Hepatocyte (in vitro differentiated cells): ENCODE data around the gene PTPRM. TPM values are rescaled to one million over a fixed set of nuclear protein-coding genes. Genes with fewer than 3 reads are reported as not detected.

Source experiments
- DNase-seq: peaks from one replicate; pipeline ENCODE4 v3.0.0-alpha.2; 2016; ENCODE audit warnings: low spot score
- H2AFZ ChIP-seq: fragments of 200-600 bp; sonication (generic); 2 replicates; pipeline ENCODE4 v1.6.0; 2016; ENCODE audit warnings: antibody characterized with exemption, mild to moderate bottlenecking
- H3K27ac ChIP-seq: fragments of 200-600 bp; sonication (generic); 2 replicates; pipeline ENCODE4 v1.5.1; 2016; ENCODE audit warnings: mild to moderate bottlenecking
- H3K27me3 ChIP-seq: fragments of 200-600 bp; sonication (generic); 2 replicates; pipeline ENCODE4 v1.6.1; 2016
- H3K36me3 ChIP-seq: fragments of 200-600 bp; sonication (generic); replicated peaks from 2 replicates; pipeline ENCODE4 v1.5.1; 2016; ENCODE audit warnings: low read depth; ENCODE audit not compliant: insufficient read depth
- H3K4me1 ChIP-seq: fragments of 200-600 bp; sonication (generic); 2 replicates; pipeline ENCODE4 v1.5.1; 2016; ENCODE audit warnings: mild to moderate bottlenecking, moderate library complexity; ENCODE audit not compliant: insufficient read depth
- H3K4me2 ChIP-seq: fragments of 200-600 bp; sonication (generic); 2 replicates; pipeline ENCODE4 v1.6.0; 2016
- H3K4me3 ChIP-seq: fragments of 200-600 bp; sonication (generic); 2 replicates; pipeline ENCODE4 v1.5.1; 2016; ENCODE audit warnings: mild to moderate bottlenecking
- H3K79me2 ChIP-seq: fragments of 200-600 bp; sonication (generic); 2 replicates; pipeline ENCODE4 v1.6.0; 2017; ENCODE audit warnings: mild to moderate bottlenecking
- H3K9me2 ChIP-seq: fragments of 200-600 bp; sonication (generic); replicated peaks from 2 replicates; pipeline ENCODE4 v1.6.0; 2017; ENCODE audit warnings: mild to moderate bottlenecking; ENCODE audit not compliant: insufficient read depth
- H3K9me3 ChIP-seq: fragments of 200-600 bp; sonication (generic); 2 replicates; pipeline ENCODE4 v1.5.1; 2016; ENCODE audit warnings: low read depth, mild to moderate bottlenecking
- H4K20me1 ChIP-seq: fragments of 200-600 bp; sonication (generic); 2 replicates; pipeline ENCODE4 v1.6.0; 2016; ENCODE audit warnings: mild to moderate bottlenecking; ENCODE audit not compliant: insufficient read depth, poor library complexity, severe bottlenecking
- EZH2 ChIP-seq: fragments of 200-600 bp; sonication (generic); IDR thresholded peaks from 2 replicates; pipeline ENCODE4 v1.6.1; 2016; ENCODE audit warnings: antibody characterized with exemption, mild to moderate bottlenecking, borderline replicate concordance
- EZH2phosphoT487 ChIP-seq: fragments of 200-600 bp; sonication (generic); IDR thresholded peaks from one replicate; pipeline ENCODE4 v1.6.1; 2018; ENCODE audit warnings: antibody characterized with exemption, mild to moderate bottlenecking, low read depth, moderate library complexity; ENCODE audit not compliant: unreplicated experiment, severe bottlenecking
- WGBS: methylation state at CpG from one replicate; pipeline ENCODE4 v1.1.6; 2016; ENCODE audit warnings: low lambda C conversion rate; ENCODE audit errors: missing lambda C conversion rate; 5-methylcytosine and 5-hydroxymethylcytosine counted together
- polyA plus RNA-seq: library from polyadenylated mRNA; unstranded; fragments of >200 nt; fragmentation: Nextera tagmentation; extraction: Ambion mirVana; gene quantifications from 2 replicates; pipeline ENCODE4 v1.2.1, GENCODE V29; 2016
- total RNA-seq: library from RNA; depleted of rRNA; stranded (reverse); fragments of >200 nt; gene quantifications from 2 replicates; pipeline ENCODE4 v1.2.3, GENCODE V29; 2014
- TF ChIP-seq, protein P1 (sequence below): fragments of 200-600 bp; sonication (generic); IDR thresholded peaks from 2 replicates; pipeline ENCODE4 v1.5.1; 2016; ENCODE audit warnings: antibody characterized with exemption, mild to moderate bottlenecking; ENCODE audit not compliant: poor library complexity

The PTPRM gene
- total and polyA plus RNA-seq, 2 experiments from 2014 or later = 26.1 to 47.4 TPM

DNA sequence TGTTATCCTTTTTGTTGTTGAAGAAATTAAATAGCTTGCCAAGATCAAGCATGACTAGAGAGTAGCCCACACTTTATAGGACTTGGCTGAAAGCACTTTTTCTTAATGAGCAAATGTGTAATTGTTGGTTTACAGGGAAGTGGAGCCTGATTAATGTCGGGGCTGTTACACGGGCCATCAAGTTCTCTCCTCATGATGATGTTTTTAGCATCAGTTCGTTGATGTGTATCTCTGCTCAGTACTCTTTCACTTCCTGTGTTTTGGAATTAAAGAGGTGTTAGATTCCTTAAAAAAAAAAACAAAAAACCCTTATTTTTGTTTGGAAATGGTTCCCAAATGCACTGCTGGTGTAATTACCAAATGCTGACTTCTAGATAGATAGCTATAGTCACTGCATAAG, 114.2 kb downstream of the PTPRM start:
- 73% methylated on average over 3 of the region's 3 CpGs for WGBS
- Histone ChIP-seq H3K4me3 (no peak overlapping the region), H2AFZ (no peak overlapping the region), H4K20me1 (no peaks in the 10 kb centered on the region), H3K27ac (no peak overlapping the region), H3K4me2 (no peak overlapping the region), H3K36me3 (no peaks in the 10 kb centered on the region), H3K27me3 (no peaks in the 10 kb centered on the region), H3K79me2 (peaks cover 15% of the 10 kb centered on the region), H3K4me1 (no peaks in the 10 kb centered on the region), H3K9me2 (no peaks in the 10 kb centered on the region), H3K9me3 (no peaks in the 10 kb centered on the region)
- TF ChIP-seq EZH2phosphoT487 (no peak), EZH2 (no peak)
- TF ChIP-seq, protein P1, sequence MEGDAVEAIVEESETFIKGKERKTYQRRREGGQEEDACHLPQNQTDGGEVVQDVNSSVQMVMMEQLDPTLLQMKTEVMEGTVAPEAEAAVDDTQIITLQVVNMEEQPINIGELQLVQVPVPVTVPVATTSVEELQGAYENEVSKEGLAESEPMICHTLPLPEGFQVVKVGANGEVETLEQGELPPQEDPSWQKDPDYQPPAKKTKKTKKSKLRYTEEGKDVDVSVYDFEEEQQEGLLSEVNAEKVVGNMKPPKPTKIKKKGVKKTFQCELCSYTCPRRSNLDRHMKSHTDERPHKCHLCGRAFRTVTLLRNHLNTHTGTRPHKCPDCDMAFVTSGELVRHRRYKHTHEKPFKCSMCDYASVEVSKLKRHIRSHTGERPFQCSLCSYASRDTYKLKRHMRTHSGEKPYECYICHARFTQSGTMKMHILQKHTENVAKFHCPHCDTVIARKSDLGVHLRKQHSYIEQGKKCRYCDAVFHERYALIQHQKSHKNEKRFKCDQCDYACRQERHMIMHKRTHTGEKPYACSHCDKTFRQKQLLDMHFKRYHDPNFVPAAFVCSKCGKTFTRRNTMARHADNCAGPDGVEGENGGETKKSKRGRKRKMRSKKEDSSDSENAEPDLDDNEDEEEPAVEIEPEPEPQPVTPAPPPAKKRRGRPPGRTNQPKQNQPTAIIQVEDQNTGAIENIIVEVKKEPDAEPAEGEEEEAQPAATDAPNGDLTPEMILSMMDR = no peak
- no peak for DNase-seq

DNA sequence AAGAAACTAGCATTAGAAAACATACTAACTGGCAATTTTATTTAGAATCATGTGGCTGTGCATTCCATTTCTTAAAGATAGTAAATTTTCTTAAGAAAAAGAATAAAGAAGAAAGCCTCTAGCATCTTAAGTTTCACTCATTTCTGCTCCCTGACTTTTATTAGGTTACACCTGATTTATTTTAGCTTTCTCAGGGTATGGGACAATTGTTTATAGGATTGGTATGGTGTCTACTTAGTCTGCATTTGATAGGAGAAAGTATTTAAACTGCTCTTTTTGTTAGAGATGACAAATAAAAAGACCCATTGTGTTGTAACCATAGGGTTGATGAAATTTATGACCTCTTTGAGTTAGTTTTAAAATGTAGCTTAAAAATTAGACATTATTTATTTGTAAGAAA, 115.2 kb downstream of the PTPRM start:
- Histone ChIP-seq H4K20me1 (no peaks in the 10 kb centered on the region), H3K9me2 (no peaks in the 10 kb centered on the region), H3K4me2 (no peak overlapping the region), H3K27ac (no peak overlapping the region), H3K27me3 (no peaks in the 10 kb centered on the region), H3K4me3 (no peak overlapping the region), H2AFZ (no peak overlapping the region), H3K36me3 (no peaks in the 10 kb centered on the region), H3K9me3 (no peaks in the 10 kb centered on the region), H3K4me1 (no peaks in the 10 kb centered on the region), H3K79me2 (peaks cover 15% of the 10 kb centered on the region)
- DNase-seq = no peak
- no peak for TF ChIP-seq EZH2phosphoT487
- no peak for TF ChIP-seq EZH2
- TF ChIP-seq, protein P1 = no peak

DNA sequence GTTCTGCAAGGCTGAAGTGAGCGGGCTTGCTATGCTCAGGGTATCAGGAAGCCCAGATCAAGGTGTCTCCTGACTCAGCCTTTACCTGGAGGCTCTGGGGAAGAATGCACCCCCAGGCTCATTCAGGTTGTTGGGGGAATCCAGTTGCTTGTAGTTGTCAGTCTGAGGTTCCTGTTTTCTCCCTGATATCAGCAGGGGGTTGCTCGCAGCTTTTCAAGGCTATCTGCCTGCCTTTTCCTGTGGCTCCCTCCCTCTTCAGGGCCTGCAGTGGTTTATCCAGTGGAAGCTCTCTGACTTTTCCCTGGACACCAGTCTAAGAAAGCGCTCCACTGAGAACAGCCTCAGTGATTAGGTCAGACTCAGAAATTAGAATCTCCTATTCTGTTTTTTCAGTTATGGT, 116.6 kb downstream of the PTPRM start:
- Histone ChIP-seq H3K4me3 (no peak overlapping the region), H3K79me2 (peaks cover 15% of the 10 kb centered on the region), H3K27ac (no peak overlapping the region), H3K4me1 (no peaks in the 10 kb centered on the region), H3K36me3 (no peaks in the 10 kb centered on the region), H4K20me1 (no peaks in the 10 kb centered on the region), H3K27me3 (no peaks in the 10 kb centered on the region), H3K4me2 (no peak overlapping the region), H3K9me2 (no peaks in the 10 kb centered on the region), H3K9me3 (no peaks in the 10 kb centered on the region), H2AFZ (no peak overlapping the region)
- WGBS = 88% methylated on average over 3 of the region's 3 CpGs
- DNase-seq = no peak
- TF ChIP-seq EZH2phosphoT487 = no peak
- TF ChIP-seq, protein P1 = no peak
- no peak for TF ChIP-seq EZH2

DNA sequence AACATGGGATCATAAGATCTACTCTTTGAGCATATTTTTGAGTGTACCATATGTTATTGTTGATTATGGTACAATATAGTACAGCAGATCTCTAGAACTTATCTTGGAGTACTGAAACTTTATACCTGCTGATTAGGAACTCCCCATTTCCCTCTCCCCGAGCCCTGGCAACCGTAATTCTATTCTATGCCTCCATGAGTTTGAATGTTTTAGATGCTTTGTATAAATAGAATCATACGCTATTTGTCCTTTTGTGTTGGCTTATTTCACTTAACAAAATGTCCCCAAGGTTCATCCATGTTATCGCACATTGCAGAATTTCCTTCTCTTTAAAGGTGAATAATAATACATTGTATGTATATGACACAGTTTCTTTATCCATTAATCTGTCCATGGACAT, 117.2 kb downstream of the PTPRM start:
- Histone ChIP-seq H3K27me3 (no peaks in the 10 kb centered on the region), H3K4me2 (no peak overlapping the region), H3K9me2 (no peaks in the 10 kb centered on the region), H3K4me3 (no peak overlapping the region), H4K20me1 (no peaks in the 10 kb centered on the region), H3K4me1 (no peaks in the 10 kb centered on the region), H3K9me3 (no peaks in the 10 kb centered on the region), H2AFZ (no peak overlapping the region), H3K36me3 (no peaks in the 10 kb centered on the region), H3K27ac (no peak overlapping the region), H3K79me2 (peaks cover 15% of the 10 kb centered on the region)
- TF ChIP-seq EZH2 = no peak
- TF ChIP-seq, protein P1 = no peak
- no peak for TF ChIP-seq EZH2phosphoT487
- WGBS = 95% methylated on average over 4 of the region's 4 CpGs
- no peak for DNase-seq
